NCI-H1930 (cell line): ENCODE data around the gene HEXIM1.
"Not testable (repeated sequence)": the region's sequence is repeated elsewhere in the genome, so short reads cannot be mapped to it uniquely, and the experiment has no call there.

ENCODE experiments used
- DNase-seq, 2 experiments: peaks; one replicate each; lab custom pipeline; 2025; lab: John Stamatoyannopoulos, UW

Gene HEXIM1

GRCh38 chr17:45114117-45114932 is 34.0 kb upstream of the HEXIM1 start:
- DNase-seq: no peak

- no peak for DNase-seq
These were observed 33.2 kb upstream of the HEXIM1 start for GRCh38 chr17:45115015-45115625.

GRCh38 chr17:45115871-45116270 is 32.4 kb upstream of the HEXIM1 start:
- no peak for DNase-seq

- DNase-seq: no peak
These were observed 31.8 kb upstream of the HEXIM1 start for GRCh38 chr17:45116434-45117016.

- DNase-seq: no peak
These were observed 30.9 kb upstream of the HEXIM1 start for GRCh38 chr17:45117334-45117733.

- no peak for DNase-seq
These were observed 30.2 kb upstream of the HEXIM1 start for GRCh38 chr17:45117848-45118646.

GRCh38 chr17:45118691-45119090 is 29.6 kb upstream of the HEXIM1 start:
- DNase-seq: no peak

- no peak for DNase-seq
These were observed 28.3 kb upstream of the HEXIM1 start for GRCh38 chr17:45119964-45120363.

GRCh38 chr17:45120558-45120957 is 27.7 kb upstream of the HEXIM1 start:
- no peak for DNase-seq

GRCh38 chr17:45121055-45121454 is 27.2 kb upstream of the HEXIM1 start:
- DNase-seq: no peak

- no peak for DNase-seq
These were observed 25.1 kb upstream of the HEXIM1 start for GRCh38 chr17:45123076-45123770.

GRCh38 chr17:45123930-45124796 is 24.1 kb upstream of the HEXIM1 start:
- no peak for DNase-seq

- not testable (repeated sequence) for DNase-seq
These were observed 23.5 kb upstream of the HEXIM1 start for GRCh38 chr17:45124797-45125122.

- DNase-seq: no peak
These were observed 22.8 kb upstream of the HEXIM1 start for GRCh38 chr17:45125509-45125908.

GRCh38 chr17:45127207-45127547 is 21.1 kb upstream of the HEXIM1 start:
- no peak for DNase-seq

- DNase-seq: no peak
These were observed 20.6 kb upstream of the HEXIM1 start for GRCh38 chr17:45127548-45128300.

GRCh38 chr17:45128331-45128730 is 19.9 kb upstream of the HEXIM1 start:
- DNase-seq: no peak

- no peak for DNase-seq
These were observed 19.3 kb upstream of the HEXIM1 start for GRCh38 chr17:45128989-45129388.

- DNase-seq: no peak
These were observed 18.8 kb upstream of the HEXIM1 start for GRCh38 chr17:45129426-45129939.
